ENCODE data around the gene ZBTB37.

ZBTB37 gene

GRCh38 chr1:173868266-173869020 lies at the start of gene ZBTB37:
ZBTB37 (plus strand) TSS chr1:173868380; CDS start chr1:173870226, 1,846 bp downstream.
- H3K4me3 ChIP-seq (ENCODE audit: low read depth, low read length) = peak within 1 kb of the TSS; percentile 93
- no peak for DNase-seq (ENCODE audit: low read depth)
- TF ChIP-seq CTCF (IDR thresholded peaks at IDR 0.05; ENCODE audit: low read depth, low read length, missing control alignments) = no peak

DNA sequence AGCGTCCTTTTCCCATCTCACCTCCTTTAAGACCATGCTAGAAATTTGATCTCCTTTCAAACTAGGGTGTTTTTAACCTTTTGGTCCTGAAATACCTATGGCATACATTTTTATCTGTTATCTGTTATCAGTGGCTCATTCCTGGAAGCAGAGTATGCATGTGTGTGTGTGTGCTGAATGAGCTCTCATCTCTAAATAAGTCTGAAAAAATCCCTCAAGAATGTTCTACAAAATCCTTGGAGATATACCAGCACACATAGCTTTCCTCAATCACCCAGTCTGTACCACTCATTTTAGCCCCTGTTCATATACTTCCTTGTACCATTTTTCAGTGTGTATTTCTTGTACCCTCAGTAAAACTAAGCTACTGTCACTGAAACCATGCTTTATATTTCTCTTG lies 49.7 kb upstream of the ZBTB37 start:
- TF ChIP-seq CTCF (IDR thresholded peaks at IDR 0.05; ENCODE audit: low read depth, low read length, missing control alignments) = no peak
- no peak overlapping the region for H3K4me3 ChIP-seq (ENCODE audit: low read depth, low read length)
- no peak for DNase-seq (ENCODE audit: low read depth)

GRCh38 chr1:173821680-173822079 lies 46.5 kb upstream of the ZBTB37 start:
- H3K4me3 ChIP-seq (ENCODE audit: low read depth, low read length) = no peak overlapping the region
- no peak for DNase-seq (ENCODE audit: low read depth)
- TF ChIP-seq CTCF (IDR thresholded peaks at IDR 0.05; ENCODE audit: low read depth, low read length, missing control alignments) = no peak

DNA sequence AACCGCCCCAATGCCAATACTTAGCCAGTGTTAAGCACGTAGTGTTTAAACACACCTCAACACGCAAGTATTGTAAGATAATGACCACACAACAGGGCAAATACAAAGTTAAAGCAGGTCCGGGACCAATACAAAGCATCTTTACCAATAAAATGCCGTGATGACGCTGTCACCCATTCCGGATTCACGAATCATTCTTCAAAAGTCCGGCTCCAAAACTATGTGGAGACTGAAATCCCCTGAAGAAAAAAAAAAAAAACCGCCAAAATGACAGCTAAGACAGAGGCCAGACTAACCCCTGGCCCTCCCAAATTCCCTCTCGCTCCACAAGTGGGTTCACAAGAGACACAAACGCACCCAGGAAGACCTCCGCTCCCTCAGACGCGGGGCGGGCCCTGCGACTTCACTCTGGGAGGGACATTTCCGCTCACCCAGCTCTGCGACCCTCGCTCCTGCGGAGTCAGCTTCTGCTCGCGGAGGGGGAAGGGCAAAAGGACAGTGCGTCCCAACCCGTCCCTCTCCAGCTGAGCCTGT lies 44.3 kb upstream of the ZBTB37 start:
- TF ChIP-seq CTCF (IDR thresholded peaks at IDR 0.05; ENCODE audit: low read depth, low read length, missing control alignments) = no peak
- DNase-seq (ENCODE audit: low read depth) = no peak
- H3K4me3 ChIP-seq (ENCODE audit: low read depth, low read length) = peak overlapping the region; percentile 90

- TF ChIP-seq CTCF (IDR thresholded peaks at IDR 0.05; ENCODE audit: low read depth, low read length, missing control alignments) = no peak
- H3K4me3 ChIP-seq (ENCODE audit: low read depth, low read length) = peak within 1 kb of the TSS; percentile 90
- peak; percentile 96 for DNase-seq (ENCODE audit: low read depth)
These were observed 43.7 kb upstream of the ZBTB37 start, which contains the start of the genes CENPL and DARS2 for GRCh38 chr1:173824315-173825081. CENPL (minus strand) TSS chr1:173824883; CDS start chr1:173811299, 13,584 bp downstream. DARS2 (plus strand) TSS chr1:173824673; CDS start chr1:173825230, 557 bp downstream.

DNA sequence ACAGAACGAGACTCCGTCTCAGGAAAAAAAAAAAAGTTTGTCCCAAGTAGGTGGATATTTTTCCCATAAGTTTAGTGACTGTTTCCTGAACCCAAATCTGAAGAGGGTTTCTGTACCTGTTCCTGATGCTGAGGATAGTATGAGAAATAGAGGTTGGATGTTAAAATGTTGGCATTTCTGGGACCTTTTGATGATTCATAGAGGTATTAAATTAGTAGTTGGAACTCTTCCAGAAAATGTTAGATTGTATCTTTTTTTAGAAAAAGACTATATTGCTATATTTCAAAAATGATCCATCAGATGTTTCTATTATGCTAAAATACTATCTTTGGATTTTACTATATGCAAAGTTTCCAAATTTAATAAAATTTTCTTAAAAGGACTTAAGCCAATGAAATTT lies 40.6 kb upstream of the ZBTB37 start:
- DNase-seq (ENCODE audit: low read depth) = no peak
- no peak for TF ChIP-seq CTCF (IDR thresholded peaks at IDR 0.05; ENCODE audit: low read depth, low read length, missing control alignments)

More for the DNA sequence above, 40.6 kb upstream of the ZBTB37 start:
- H3K4me3 ChIP-seq (ENCODE audit: low read depth, low read length) = no peak overlapping the region

Data from GM12864 (cell line).